C1 segment of cervical spinal cord (tissue), 14 donors: ENCODE measurements around the gene ARL6IP4.
"Not testable (repeated sequence)": the region's sequence is repeated elsewhere in the genome, so short reads cannot be mapped to it uniquely, and the experiment has no call there.

Experiments used
- DNase-seq, 14 donors: peaks; one replicate each; lab custom pipeline; 2025; lab: John Stamatoyannopoulos, UW

Gene ARL6IP4

GRCh38 chr12:122980183-122981035, at the start of gene ARL6IP4:
TSS of gene ARL6IP4 (plus strand) at chr12:122980681. CDS start at chr12:122981140, 459 bp downstream.
- peak in 12 of 14 donors; percentile 37 to 78 (median 62) for DNase-seq

- DNase-seq = no peak
These were observed 48.3 kb upstream of the ARL6IP4 start for GRCh38 chr12:122932207-122932606.

- DNase-seq = no peak
These were observed 45.8 kb upstream of the ARL6IP4 start for GRCh38 chr12:122934722-122935121.

GRCh38 chr12:122935318-122935717, 45.2 kb upstream of the ARL6IP4 start:
- no peak for DNase-seq

- no peak for DNase-seq
These were observed 42.8 kb upstream of the ARL6IP4 start for GRCh38 chr12:122937622-122938091.

- no peak for DNase-seq
These were observed 41.4 kb upstream of the ARL6IP4 start for GRCh38 chr12:122939125-122939524.

- not testable (repeated sequence) for DNase-seq
These were observed 39.1 kb upstream of the ARL6IP4 start for GRCh38 chr12:122941351-122941750.

GRCh38 chr12:122942637-122943036, 37.8 kb upstream of the ARL6IP4 start:
- no peak for DNase-seq

GRCh38 chr12:122943196-122943595, 37.3 kb upstream of the ARL6IP4 start:
- DNase-seq = peak in 1 of 14 donors; percentile 9

- peak in 12 of 14 donors; percentile 25 to 89 (median 65) for DNase-seq
These were observed 35.6 kb upstream of the ARL6IP4 start for GRCh38 chr12:122944605-122945592.

- peak in 8 of 14 donors; percentile 6 to 77 (median 16) for DNase-seq
These were observed 33.7 kb upstream of the ARL6IP4 start for GRCh38 chr12:122946690-122947341.

- peak in 2 of 14 donors; percentile 17 to 33 for DNase-seq
These were observed 33.1 kb upstream of the ARL6IP4 start for GRCh38 chr12:122947352-122947792.

- no peak for DNase-seq
These were observed 31.9 kb upstream of the ARL6IP4 start for GRCh38 chr12:122948605-122949004.

- DNase-seq = peak in 1 of 14 donors; percentile 13
These were observed 31.1 kb upstream of the ARL6IP4 start for GRCh38 chr12:122949405-122949804.

- DNase-seq = peak in 1 of 14 donors; percentile 9
These were observed 30.4 kb upstream of the ARL6IP4 start for GRCh38 chr12:122949816-122950675.

GRCh38 chr12:122951406-122951805, 29.1 kb upstream of the ARL6IP4 start:
- peak in 1 of 14 donors; percentile 44 for DNase-seq

- peak in 12 of 14 donors; percentile 23 to 75 (median 50) for DNase-seq
These were observed 28.2 kb upstream of the ARL6IP4 start for GRCh38 chr12:122951979-122952892.

- DNase-seq = no peak
These were observed 25.3 kb upstream of the ARL6IP4 start for GRCh38 chr12:122955156-122955555.

GRCh38 chr12:122956035-122956434, 24.4 kb upstream of the ARL6IP4 start:
- no peak for DNase-seq
